ENCODE measurements around the gene RGS17.
"Not testable (repeated sequence)": the region's sequence is repeated elsewhere in the genome, so short reads cannot be mapped to it uniquely, and the experiment has no call there.

Gene RGS17

GRCh38 chr6:153028286-153028685 is 102.8 kb downstream of the RGS17 start:
- DNase-seq, result no peak

GRCh38 chr6:153027480-153027879 is 103.6 kb downstream of the RGS17 start:
- no peak for DNase-seq

GRCh38 chr6:153024709-153025017 is 106.4 kb downstream of the RGS17 start:
- no peak for DNase-seq

- peak; percentile 67 for DNase-seq
Observed at GRCh38 chr6:153023977-153024708, 106.9 kb downstream of the RGS17 start.

GRCh38 chr6:153018355-153018754 is 112.7 kb downstream of the RGS17 start:
- no peak for DNase-seq

GRCh38 chr6:153016846-153017245 is 114.2 kb downstream of the RGS17 start:
- DNase-seq, result no peak

GRCh38 chr6:153015094-153015640 is 115.9 kb downstream of the RGS17 start:
- DNase-seq, result no peak

GRCh38 chr6:153013438-153013837 is 117.6 kb downstream of the RGS17 start:
- no peak for DNase-seq

GRCh38 chr6:153012856-153013255 is 118.2 kb downstream of the RGS17 start:
- no peak for DNase-seq

GRCh38 chr6:153003366-153003690 is 127.8 kb downstream of the RGS17 start:
- DNase-seq, result no peak

- peak; percentile 97 for DNase-seq
Observed at GRCh38 chr6:153002613-153003365, 128.3 kb downstream of the RGS17 start, which contains the start of gene MTRF1L. TSS of gene MTRF1L (minus strand) at chr6:153002709. CDS start at chr6:153002685, 24 bp downstream.

GRCh38 chr6:153001767-153002612 is 129.1 kb downstream of the RGS17 start:
- no peak for DNase-seq

GRCh38 chr6:153000790-153001189 is 130.3 kb downstream of the RGS17 start:
- not testable (repeated sequence) for DNase-seq

GRCh38 chr6:153000243-153000642 is 130.8 kb downstream of the RGS17 start:
- no peak for DNase-seq

- DNase-seq, result not testable (repeated sequence)
Observed at GRCh38 chr6:152999538-152999937, 131.5 kb downstream of the RGS17 start.

- no peak for DNase-seq
Observed at GRCh38 chr6:152993847-152994246, 137.2 kb downstream of the RGS17 start.

- DNase-seq, result no peak
Observed at GRCh38 chr6:152993431-152993830, 137.7 kb downstream of the RGS17 start.

- no peak for DNase-seq
Observed at GRCh38 chr6:152986978-152987377, 144.1 kb downstream of the RGS17 start.

- DNase-seq, result not testable (repeated sequence)
Observed at GRCh38 chr6:152985300-152985699, 145.8 kb downstream of the RGS17 start.

GRCh38 chr6:152984513-152984872 is 146.6 kb downstream of the RGS17 start:
- DNase-seq, result peak; percentile 19

- peak; percentile 67 for DNase-seq
Observed at GRCh38 chr6:152983637-152984512, 147.2 kb downstream of the RGS17 start.

GRCh38 chr6:152982904-152983636 is 148.0 kb downstream of the RGS17 start, which contains the start of gene FBXO5:
TSS of gene FBXO5 (minus strand) at chr6:152983041. CDS start at chr6:152982959, 82 bp downstream.
- DNase-seq, result peak; percentile 98

Measured in NCI-H345 (cell line).